Measurements from ENCODE around the gene ECT2L.
A peak's percentile ranks its signal among the peaks of the same experiment; 100 is the strongest.

The ECT2L gene

GRCh38 chr6:138795809-138796603, at the start of gene ECT2L:
Gene ECT2L (plus strand): TSS chr6:138796087. CDS start chr6:138813275, 17,188 bp downstream.
- DNase-seq (peak in 1 of 2 donors; percentile 26), ATAC-seq (peak; percentile 50)
- H3K4me1 Mint-ChIP-seq = no peaks in the 10 kb centered on the region
- no peak within 1 kb of the TSS for H3K27ac Mint-ChIP-seq
- peak within 1 kb of the TSS in 1 of 2 donors; percentile 68 for H3K4me3 Mint-ChIP-seq
- H3K9me3 Mint-ChIP-seq = no peaks in the 10 kb centered on the region
- H3K27me3 Mint-ChIP-seq = peaks cover 24% of the 10 kb centered on the region

GRCh38 chr6:138752017-138752416, 43.9 kb upstream of the ECT2L start:
- no peak for ATAC-seq

GRCh38 chr6:138757136-138757535, 38.8 kb upstream of the ECT2L start:
- no peaks in the 10 kb centered on the region for H3K4me1 Mint-ChIP-seq
- no peak for DNase-seq
- no peak overlapping the region for H3K27ac Mint-ChIP-seq
- H3K4me3 Mint-ChIP-seq = no peak overlapping the region
- no peaks in the 10 kb centered on the region for H3K27me3 Mint-ChIP-seq
- ATAC-seq = no peak
- no peaks in the 10 kb centered on the region for H3K9me3 Mint-ChIP-seq

More at GRCh38 chr6:138752017-138752416, 43.9 kb upstream of the ECT2L start:
- no peak for DNase-seq
- no peak overlapping the region for H3K4me3 Mint-ChIP-seq
- no peaks in the 10 kb centered on the region for H3K9me3 Mint-ChIP-seq
- no peak overlapping the region for H3K27ac Mint-ChIP-seq
- H3K27me3 Mint-ChIP-seq = no peaks in the 10 kb centered on the region
- no peaks in the 10 kb centered on the region for H3K4me1 Mint-ChIP-seq

GRCh38 chr6:138765896-138766655, 29.8 kb upstream of the ECT2L start:
- Mint-ChIP-seq H3K9me3 (no peaks in the 10 kb centered on the region), H3K27me3 (no peaks in the 10 kb centered on the region), H3K4me3 (no peak overlapping the region), H3K27ac (no peak overlapping the region), H3K4me1 (peaks cover 13% of the 10 kb centered on the region)
- ATAC-seq (no peak), DNase-seq (no peak)

- no peak for DNase-seq
These were observed 26.7 kb upstream of the ECT2L start for GRCh38 chr6:138769102-138769676.

GRCh38 chr6:138772596-138773176, 23.2 kb upstream of the ECT2L start:
- Mint-ChIP-seq H3K27ac (peak overlapping the region; percentile 100), H3K4me3 (peak overlapping the region; percentile 100), H3K4me1 (peaks cover 33% of the 10 kb centered on the region), H3K27me3 (no peaks in the 10 kb centered on the region), H3K9me3 (no peaks in the 10 kb centered on the region)
- no peak for DNase-seq
- no peak for ATAC-seq

More at GRCh38 chr6:138769102-138769676, 26.7 kb upstream of the ECT2L start:
- H3K4me1 Mint-ChIP-seq = peaks cover 27% of the 10 kb centered on the region
- H3K27ac Mint-ChIP-seq = peak overlapping the region; percentile 27 to 77
- H3K4me3 Mint-ChIP-seq = peak overlapping the region; percentile 21 to 45
- H3K9me3 Mint-ChIP-seq = no peaks in the 10 kb centered on the region
- H3K27me3 Mint-ChIP-seq = no peaks in the 10 kb centered on the region
- no peak for ATAC-seq

GRCh38 chr6:138773177-138774091, 22.5 kb upstream of the ECT2L start, which contains the start of gene CCDC28A:
Gene CCDC28A (plus strand): TSS chr6:138773769. CDS start chr6:138776121, 2,352 bp downstream.
- Mint-ChIP-seq H3K4me1 (peaks cover 31% of the 10 kb centered on the region), H3K27me3 (no peaks in the 10 kb centered on the region), H3K4me3 (peak within 1 kb of the TSS; percentile 100), H3K9me3 (no peaks in the 10 kb centered on the region), H3K27ac (peak within 1 kb of the TSS; percentile 100)
- DNase-seq (peak; percentile 93 to 94), ATAC-seq (peak; percentile 91)

GRCh38 chr6:138774370-138774769, 21.5 kb upstream of the ECT2L start:
- peak overlapping the region; percentile 100 for H3K4me3 Mint-ChIP-seq
- no peaks in the 10 kb centered on the region for H3K27me3 Mint-ChIP-seq
- DNase-seq (no peak), ATAC-seq (no peak)
- H3K27ac Mint-ChIP-seq = no peak overlapping the region
- peaks cover 21% of the 10 kb centered on the region for H3K4me1 Mint-ChIP-seq
- H3K9me3 Mint-ChIP-seq = no peaks in the 10 kb centered on the region

GRCh38 chr6:138776659-138777058, 19.2 kb upstream of the ECT2L start:
- Mint-ChIP-seq H3K9me3 (no peaks in the 10 kb centered on the region), H3K27ac (no peak overlapping the region), H3K27me3 (no peaks in the 10 kb centered on the region), H3K4me1 (peaks cover 19% of the 10 kb centered on the region), H3K4me3 (no peak overlapping the region)
- no peak for ATAC-seq
- DNase-seq = no peak

GRCh38 chr6:138778331-138778730, 17.6 kb upstream of the ECT2L start:
- no peak for ATAC-seq
- Mint-ChIP-seq H3K27ac (no peak overlapping the region), H3K4me3 (no peak overlapping the region), H3K27me3 (no peaks in the 10 kb centered on the region), H3K9me3 (no peaks in the 10 kb centered on the region), H3K4me1 (peaks cover 6% of the 10 kb centered on the region)
- no peak for DNase-seq

- Mint-ChIP-seq H3K9me3 (no peaks in the 10 kb centered on the region), H3K4me3 (no peak overlapping the region), H3K4me1 (peaks cover 9% of the 10 kb centered on the region), H3K27ac (peak overlapping the region in 1 of 2 donors; percentile 16), H3K27me3 (no peaks in the 10 kb centered on the region)
- ATAC-seq (no peak), DNase-seq (no peak)
These were observed 13.6 kb upstream of the ECT2L start for GRCh38 chr6:138782243-138782642.

GRCh38 chr6:138785079-138785478, 10.8 kb upstream of the ECT2L start:
- H3K27me3 Mint-ChIP-seq = no peaks in the 10 kb centered on the region
- no peaks in the 10 kb centered on the region for H3K9me3 Mint-ChIP-seq
- H3K27ac Mint-ChIP-seq = no peak overlapping the region
- peaks cover 12% of the 10 kb centered on the region for H3K4me1 Mint-ChIP-seq
- no peak for ATAC-seq
- H3K4me3 Mint-ChIP-seq = no peak overlapping the region
- no peak for DNase-seq

- Mint-ChIP-seq H3K4me1 (peaks cover 12% of the 10 kb centered on the region), H3K27ac (no peak overlapping the region), H3K4me3 (no peak overlapping the region), H3K27me3 (no peaks in the 10 kb centered on the region), H3K9me3 (no peaks in the 10 kb centered on the region)
- ATAC-seq = no peak
- no peak for DNase-seq
These were observed 9.9 kb upstream of the ECT2L start for GRCh38 chr6:138785980-138786379.

- Mint-ChIP-seq H3K27me3 (no peaks in the 10 kb centered on the region), H3K9me3 (no peaks in the 10 kb centered on the region), H3K4me3 (no peak overlapping the region), H3K4me1 (peaks cover 12% of the 10 kb centered on the region), H3K27ac (no peak overlapping the region)
- ATAC-seq (peak; percentile 56), DNase-seq (no peak)
These were observed 8.7 kb upstream of the ECT2L start for GRCh38 chr6:138787138-138787537.

All from stimulated activated naive CD8-positive, alpha-beta T cell treated with anti-CD3 and anti-CD28 coated beads, Interleukin-15, amount 100 ng/mL, for 72 hours (primary cell).